H1 (cell line): ENCODE data around the gene CRYGN. TPM values are rescaled to one million over a fixed set of nuclear protein-coding genes. Genes with fewer than 3 reads are reported as not detected.

Experiments
- CTCF ChIA-PET: fragments of 300-600 bp; sonication (Branson Sonifier 250); formaldehyde crosslinking; loops from one replicate; lab custom pipeline; 2021; ENCODE audit not compliant: partially characterized antibody; lab: Charles Lee
- POLR2A ChIA-PET: fragments of 300-600 bp; sonication (Branson Sonifier 250); formaldehyde crosslinking; loops from one replicate; lab custom pipeline; 2021; ENCODE audit warnings: inconsistent platforms; ENCODE audit not compliant: partially characterized antibody; lab: Charles Lee
- DNase-seq, 2 experiments: peaks; one replicate each; pipeline versions ENCODE4 v3.0.0 to v3.0.0-alpha.2; 2010 to 2022; ENCODE audit warnings: low spot score in 2 of 2, low read depth in 1 of 2, mixed read lengths in 1 of 2
- FAIRE-seq: peaks from 2 replicates; lab custom pipeline; 2011; peaks lifted over from hg19 to GRCh38; lab: Jason Lieb, UNC
- H2AFZ ChIP-seq: 2 replicates; pipeline ENCODE4 v1.8.1; 2012; ENCODE audit warnings: low read length, inconsistent platforms
- H2AK5ac ChIP-seq: 2 replicates; pipeline ENCODE4 v1.6.1; 2013; ENCODE audit warnings: low read depth, low read length
- H2BK120ac ChIP-seq: replicated peaks from 2 replicates; pipeline ENCODE3; 2013; ENCODE audit warnings: low read depth, low read length, inconsistent platforms
- H2BK12ac ChIP-seq: 2 replicates; pipeline ENCODE4 v1.6.1; 2013; ENCODE audit warnings: low read depth, low read length
- H2BK15ac ChIP-seq: 2 replicates; pipeline ENCODE4 v1.6.1; 2013; ENCODE audit warnings: low read length
- H2BK20ac ChIP-seq: 2 replicates; pipeline ENCODE4 v1.6.1; 2013; ENCODE audit warnings: low read length
- H2BK5ac ChIP-seq: 2 replicates; pipeline ENCODE4 v1.6.1; 2013; ENCODE audit warnings: low read depth, low read length
- H3K14ac ChIP-seq: 2 replicates; pipeline ENCODE4 v1.6.1; 2013; ENCODE audit warnings: inconsistent platforms; ENCODE audit not compliant: insufficient read length
- H3K18ac ChIP-seq: 2 replicates; pipeline ENCODE4 v1.6.1; 2013; ENCODE audit warnings: low read length; ENCODE audit errors: extremely low read depth
- H3K23ac ChIP-seq: 2 replicates; pipeline ENCODE4 v1.6.1; 2013; ENCODE audit warnings: inconsistent platforms; ENCODE audit not compliant: insufficient read length
- H3K23me2 ChIP-seq: 2 replicates; pipeline ENCODE4 v1.6.1; 2013; ENCODE audit warnings: low read depth, low read length
- H3K27ac ChIP-seq: 2 replicates; pipeline ENCODE4 v1.6.1; 2011; ENCODE audit warnings: low read depth, low read length, inconsistent platforms
- H3K27me3 ChIP-seq, 4 experiments: replicated peaks in 1 of 4; 1 replicate in 1 of 4; 2 replicates in 3 of 4; pipeline versions ENCODE4 v1.6.1 to v1.8.1; 2011 to 2013; ENCODE audit warnings: low read length in 3 of 4, mild to moderate bottlenecking in 3 of 4, inconsistent platforms in 2 of 4, mixed read lengths in 2 of 4, moderate library complexity in 1 of 4; ENCODE audit not compliant: control insufficient read depth in 3 of 4, insufficient read depth in 3 of 4; ENCODE audit errors: extremely low read depth in 1 of 4
- H3K36me3 ChIP-seq, 4 experiments: 2 replicates each; pipeline versions ENCODE4 v1.6.1 to v1.8.1; 2011 to 2013; ENCODE audit warnings: mild to moderate bottlenecking in 4 of 4, low read length in 3 of 4, moderate library complexity in 2 of 4, control low read depth in 1 of 4, inconsistent platforms in 1 of 4; ENCODE audit not compliant: insufficient read depth in 4 of 4, control insufficient read depth in 2 of 4
- H3K4ac ChIP-seq: replicated peaks from 2 replicates; pipeline ENCODE3; 2013; ENCODE audit warnings: low read length, low read depth, mixed read lengths, inconsistent platforms; ENCODE audit not compliant: insufficient read length
- H3K4me1 ChIP-seq, 4 experiments: replicated peaks in 1 of 4; 1 replicate in 1 of 4; 2 replicates in 3 of 4; pipeline versions ENCODE4 v1.6.1 to v1.8.1; 2011 to 2013; ENCODE audit warnings: low read length in 3 of 4, inconsistent platforms in 2 of 4, mixed read lengths in 1 of 4; ENCODE audit not compliant: insufficient read depth in 4 of 4, control insufficient read depth in 3 of 4
- H3K4me2 ChIP-seq, 2 experiments: 2 replicates each; pipeline versions ENCODE4 v1.6.1 to v1.8.1; 2011 to 2013; ENCODE audit warnings: low read depth in 2 of 2, low read length in 2 of 2, control low read depth in 1 of 2, inconsistent platforms in 1 of 2, mild to moderate bottlenecking in 1 of 2; ENCODE audit not compliant: insufficient read depth in 1 of 2
- H3K4me3 ChIP-seq, 4 experiments: fragments of 200-600, 300-600 bp in 1 of 4; sonication (generic), shearing (Covaris generic), sonication (Bioruptor Twin) in 1 of 4; 2 replicates each; pipeline versions ENCODE4 v1.5.1 to v1.8.1; 2011 to 2016; ENCODE audit warnings: low read length in 4 of 4, low read depth in 3 of 4, control low read depth in 2 of 4, inconsistent platforms in 2 of 4, mild to moderate bottlenecking in 2 of 4, mixed read lengths in 1 of 4, moderate library complexity in 1 of 4; ENCODE audit not compliant: insufficient read depth in 2 of 4; ENCODE audit errors: extremely low read depth in 1 of 4
- H3K56ac ChIP-seq: replicated peaks from 2 replicates; pipeline ENCODE3; 2013; ENCODE audit warnings: low read depth, mild to moderate bottlenecking, mixed read lengths, low read length, inconsistent platforms; ENCODE audit not compliant: insufficient read length
- H3K79me1 ChIP-seq: 2 replicates; pipeline ENCODE4 v1.6.1; 2013; ENCODE audit warnings: low read depth, low read length, control low read depth
- H3K79me2 ChIP-seq, 2 experiments: 2 replicates each; pipeline versions ENCODE4 v1.6.1 to v1.8.1; 2012 to 2013; ENCODE audit warnings: low read length in 2 of 2, mild to moderate bottlenecking in 2 of 2, inconsistent platforms in 1 of 2; ENCODE audit not compliant: insufficient read depth in 2 of 2, control insufficient read depth in 1 of 2
- H3K9ac ChIP-seq, 4 experiments: replicated peaks in 1 of 4; 1 replicate in 1 of 4; 2 replicates in 3 of 4; pipeline versions ENCODE4 v1.6.1 to v1.8.1; 2011 to 2013; ENCODE audit warnings: low read depth in 3 of 4, low read length in 3 of 4, control low read depth in 2 of 4, mild to moderate bottlenecking in 2 of 4, moderate library complexity in 2 of 4, inconsistent platforms in 1 of 4; ENCODE audit errors: extremely low read depth in 1 of 4
- H3K9me3 ChIP-seq, 2 experiments: 2 replicates each; pipeline versions ENCODE4 v1.6.1 to v1.8.1; 2012 to 2013; ENCODE audit warnings: mild to moderate bottlenecking in 2 of 2, moderate library complexity in 2 of 2, control low read depth in 1 of 2, inconsistent platforms in 1 of 2, low read depth in 1 of 2, low read length in 1 of 2, mixed read lengths in 1 of 2; ENCODE audit not compliant: insufficient read depth in 2 of 2
- H4K20me1 ChIP-seq, 2 experiments: replicated peaks in 1 of 2; 2 replicates each; pipeline versions ENCODE3 to v1.8.1; 2011 to 2013; ENCODE audit warnings: inconsistent platforms in 2 of 2, low read length in 2 of 2, mild to moderate bottlenecking in 1 of 2; ENCODE audit not compliant: insufficient read depth in 2 of 2, control insufficient read depth in 1 of 2
- H4K5ac ChIP-seq: 2 replicates; pipeline ENCODE4 v1.6.1; 2013; ENCODE audit warnings: low read length, low read depth, mixed read lengths, inconsistent platforms; ENCODE audit not compliant: insufficient read length
- H4K8ac ChIP-seq: 2 replicates; pipeline ENCODE4 v1.8.0; 2013; ENCODE audit warnings: mild to moderate bottlenecking, moderate library complexity, low read length, inconsistent platforms; ENCODE audit not compliant: insufficient read depth; ENCODE audit errors: extremely low read depth
- H4K91ac ChIP-seq: replicated peaks from 2 replicates; pipeline ENCODE3; 2013; ENCODE audit warnings: low read length, mixed read lengths, inconsistent platforms; ENCODE audit not compliant: insufficient read length
- ASH2L ChIP-seq: fragments of 200-600, 300-600 bp; sonication (generic); IDR thresholded peaks from one replicate; pipeline ENCODE4 v1.7.1; 2017; ENCODE audit warnings: low read length
- BRCA1 ChIP-seq: IDR thresholded peaks from 2 replicates; pipeline ENCODE4 v1.6.1; 2012; ENCODE audit warnings: low read depth, low read length, improper control_type of control experiment
- CHD2 ChIP-seq: IDR thresholded peaks from 2 replicates; pipeline ENCODE4 v1.6.1; 2012; ENCODE audit warnings: low read length, improper control_type of control experiment
- E2F6 ChIP-seq: IDR thresholded peaks from 2 replicates; pipeline ENCODE4 v1.6.1; 2012; ENCODE audit warnings: inconsistent platforms
- GTF2F1 ChIP-seq: IDR thresholded peaks from 2 replicates; pipeline ENCODE4 v1.6.1; 2012; ENCODE audit warnings: low read depth, low read length, improper control_type of control experiment, borderline replicate concordance
- HDAC6 ChIP-seq: IDR thresholded peaks from one replicate; pipeline ENCODE4 v1.7.1; 2012; ENCODE audit warnings: low read depth, mild to moderate bottlenecking, inconsistent platforms, low read length, moderate library complexity
- POLR2AphosphoS5 ChIP-seq: IDR thresholded peaks from 2 replicates; pipeline ENCODE4 v1.6.1; 2011; ENCODE audit warnings: low read depth, low read length
- RBBP5 ChIP-seq: IDR thresholded peaks from 2 replicates; pipeline ENCODE4 v1.7.1; 2012; ENCODE audit warnings: low read depth, mild to moderate bottlenecking, inconsistent platforms, low read length, moderate library complexity, borderline replicate concordance
- RFX5 ChIP-seq: IDR thresholded peaks from 2 replicates; pipeline ENCODE4 v1.6.1; 2011; ENCODE audit warnings: low read depth, low read length, improper control_type of control experiment, borderline replicate concordance
- SP2 ChIP-seq: IDR thresholded peaks from 2 replicates; pipeline ENCODE4 v1.6.1; 2012; ENCODE audit warnings: mild to moderate bottlenecking, low read length, inconsistent platforms
- TAF7 ChIP-seq: optimal IDR thresholded peaks from 2 replicates; pipeline ENCODE3; 2011; ENCODE audit warnings: low read depth, mild to moderate bottlenecking, inconsistent platforms, low read length, moderate library complexity, borderline replicate concordance
- WGBS, 2 experiments: shearing (Covaris generic) in 1 of 2; methylation state at CpG; one replicate each; pipeline versions ENCODE4 v1.1.6 to v1.1.7; 2013 to 2015; ENCODE audit warnings: low lambda C conversion rate in 2 of 2, mixed read lengths in 2 of 2, inconsistent platforms in 1 of 2, low coverage in 1 of 2, missing lambda C conversion rate in 1 of 2; ENCODE audit not compliant: insufficient replicate concordance in 2 of 2, insufficient coverage in 1 of 2, insufficient read length in 1 of 2; ENCODE audit errors: extremely low coverage in 1 of 2, missing lambda C conversion rate in 1 of 2; 5-methylcytosine and 5-hydroxymethylcytosine counted together
- polyA plus RNA-seq, 7 experiments: library from polyadenylated mRNA; depleted of rRNA in 3 of 7; stranded (reverse) in 5 of 7; unstranded in 2 of 7; fragments of >200 nt in 5 of 7; fragments of 200-250 nt in 2 of 7; gene quantifications; 1 replicate in 5 of 7; 2 replicates in 1 of 7; 4 replicates in 1 of 7; pipeline versions ENCODE4 v1.2.1 to v1.2.3, GENCODE V29; 2011 to 2013; ENCODE audit warnings: missing spikeins in 2 of 7, mixed read lengths in 2 of 7
- total RNA-seq: library from RNA; stranded (reverse); fragmentation: NEBNext Ultra II Directional; extraction: Animal tissue kit (Norgen Biotek cat#: 25700); gene quantifications from 2 replicates; pipeline ENCODE4 v1.2.1, GENCODE V29; 2021

Gene CRYGN
- total and polyA plus RNA-seq, 2 of the 8 experiments (the other 6 are each of a cell fraction or from before 2014, with no cell fraction given): 0.98 to 1.6 TPM

- H4K8ac ChIP-seq: no peak overlapping the region
- H3K4me2 ChIP-seq: no peak overlapping the region
- H2BK15ac ChIP-seq: peak overlapping the region; percentile 32; the same call in 1 of the 2 replicates
- H2BK20ac ChIP-seq: no peak overlapping the region
- H2AK5ac ChIP-seq: 0 out of 2 replicates have a peak overlapping the region, but pooled peaks have one; percentile 65
- H2BK5ac ChIP-seq: no peak overlapping the region
- CTCF ChIA-PET: interaction anchor here (0.6 to 6.6 kb wide), 3 partner anchors 23 to 91 kb away, joined by 3 to 32 read pairs (median 10); no protein-coding TSS in a partner anchor
- FAIRE-seq (no peak), DNase-seq (no peak)
- H3K9ac ChIP-seq: no peak overlapping the region
- H3K79me1 ChIP-seq: no peaks in the 10 kb centered on the region
- H3K4me3 ChIP-seq: no peak overlapping the region
- peaks cover 0 to 7% (median 1%) of the 10 kb centered on the region in 4 experiments; a peak in 2 of 8 replicates for H3K36me3 ChIP-seq
- no peak overlapping the region for H3K56ac ChIP-seq
- H2AFZ ChIP-seq: no peak overlapping the region
- H4K20me1 ChIP-seq: peaks cover 0 to 5% of the 10 kb centered on the region in 2 experiments
- H2BK12ac ChIP-seq: no peak overlapping the region
- 0 out of 2 replicates have a peak overlapping the region, but pooled peaks have one; percentile 28 for H3K18ac ChIP-seq
- no peaks in the 10 kb centered on the region for H3K27me3 ChIP-seq
- no peak overlapping the region for H3K14ac ChIP-seq
- H3K4ac ChIP-seq: no peak overlapping the region
- POLR2A ChIA-PET: no interaction called here
- H2BK120ac ChIP-seq: no peak overlapping the region
- 80% methylated on average over 13 of the region's 13 CpGs; no CpG with 5 or more reads in 1 of the 2 experiments for WGBS, 2 experiments
- no peaks in the 10 kb centered on the region for H3K79me2 ChIP-seq
- H3K27ac ChIP-seq: no peak overlapping the region
- H3K23ac ChIP-seq: no peak overlapping the region
- no peak for TF ChIP-seq CHD2
- TF ChIP-seq ASH2L: no peak
- no peak for TF ChIP-seq RBBP5
- no peak for TF ChIP-seq BRCA1
- no peak for TF ChIP-seq POLR2AphosphoS5
- no peak for TF ChIP-seq SP2
- TF ChIP-seq HDAC6: no peak
- TF ChIP-seq RFX5: no peak
- TF ChIP-seq TAF7: no peak
- no peak for TF ChIP-seq E2F6
- no peak for TF ChIP-seq GTF2F1
- H3K9me3 ChIP-seq: no peaks in the 10 kb centered on the region
- no peak overlapping the region for H4K5ac ChIP-seq
- H3K23me2 ChIP-seq: peaks cover 7% of the 10 kb centered on the region; the same call in 1 of the 2 replicates
- peaks cover 0 to 13% (median 5%) of the 10 kb centered on the region in 4 experiments; a peak in 6 of 7 replicates for H3K4me1 ChIP-seq
- H4K91ac ChIP-seq: no peak overlapping the region
These were observed 44.9 kb downstream of the CRYGN start for GRCh38 chr7:151395036-151395367.
